Neural progenitor cell (in vitro differentiated cells): ENCODE measurements around the gene CCDC7. TPM values are rescaled to one million over a fixed set of nuclear protein-coding genes. Genes with fewer than 3 reads are reported as not detected.
"Not testable (repeated sequence)": the region's sequence is repeated elsewhere in the genome, so short reads cannot be mapped to it uniquely, and the experiment has no call there.

ENCODE experiments used
- DNase-seq: peaks from one replicate; pipeline ENCODE4 v3.0.0-alpha.2; 2016; ENCODE audit warnings: low spot score
- H2AFZ ChIP-seq: fragments of 200-600 bp; sonication (generic); replicated peaks from 2 replicates; pipeline ENCODE4 v1.6.1; 2016; ENCODE audit warnings: antibody characterized with exemption
- H3F3A ChIP-seq: fragments of 200-600 bp; sonication (generic); 2 replicates; pipeline ENCODE4 v1.6.1; 2016; ENCODE audit warnings: antibody characterized with exemption, low read depth
- H3K27ac ChIP-seq: fragments of 200-600 bp; sonication (generic); 2 replicates; pipeline ENCODE4 v1.5.1; 2016; ENCODE audit warnings: mild to moderate bottlenecking
- H3K27me3 ChIP-seq: fragments of 200-600 bp; sonication (generic); 2 replicates; pipeline ENCODE4 v1.6.1; 2016; ENCODE audit warnings: mild to moderate bottlenecking, moderate library complexity
- H3K36me3 ChIP-seq: fragments of 200-600 bp; sonication (generic); 2 replicates; pipeline ENCODE4 v1.5.1; 2016
- H3K4me1 ChIP-seq: fragments of 200-600 bp; sonication (generic); 2 replicates; pipeline ENCODE4 v1.6.1; 2016; ENCODE audit warnings: mixed run types
- H3K4me2 ChIP-seq: fragments of 200-600 bp; sonication (generic); 2 replicates; pipeline ENCODE4 v1.6.1; 2016
- H3K4me3 ChIP-seq: fragments of 200-600 bp; sonication (generic); 2 replicates; pipeline ENCODE4 v1.5.1; 2016
- H3K79me2 ChIP-seq: fragments of 200-600 bp; sonication (generic); 2 replicates; pipeline ENCODE4 v1.6.1; 2016; ENCODE audit warnings: low read depth
- H3K9ac ChIP-seq: fragments of 200-600 bp; sonication (generic); 2 replicates; pipeline ENCODE4 v1.6.1; 2016
- H3K9me3 ChIP-seq: fragments of 200-600 bp; sonication (generic); 2 replicates; pipeline ENCODE4 v1.5.1; 2016; ENCODE audit warnings: low read depth
- H4K20me1 ChIP-seq: fragments of 200-600 bp; sonication (generic); 2 replicates; pipeline ENCODE4 v1.6.1; 2016; ENCODE audit warnings: low read depth
- H3K27ac Mint-ChIP-seq: 3 replicates; pipeline ENCODE4 v1.8.0; 2021; ENCODE audit warnings: mixed read lengths
- H3K27me3 Mint-ChIP-seq: 2 replicates; pipeline ENCODE4 v1.8.0; 2022; ENCODE audit warnings: low read depth, mild to moderate bottlenecking, inconsistent platforms, moderate library complexity, mixed read lengths; ENCODE audit not compliant: insufficient read depth
- H3K36me3 Mint-ChIP-seq: 3 replicates; pipeline ENCODE4 v1.8.0; 2021; ENCODE audit warnings: mixed read lengths
- H3K4me1 Mint-ChIP-seq: 3 replicates; pipeline ENCODE4 v1.8.0; 2021; ENCODE audit warnings: mixed read lengths
- H3K4me3 Mint-ChIP-seq: 3 replicates; pipeline ENCODE4 v1.8.0; 2021; ENCODE audit warnings: mild to moderate bottlenecking, moderate library complexity, mixed read lengths
- H3K9me3 Mint-ChIP-seq: 3 replicates; pipeline ENCODE4 v1.8.0; 2020; ENCODE audit warnings: mixed read lengths
- CTCF ChIP-seq: fragments of 200-600 bp; sonication (generic); IDR thresholded peaks from 2 replicates; pipeline ENCODE4 v1.5.1; 2017; ENCODE audit warnings: antibody characterized with exemption, mild to moderate bottlenecking
- EZH2 ChIP-seq: fragments of 200-600 bp; sonication (generic); IDR thresholded peaks from 2 replicates; pipeline ENCODE4 v1.6.1; 2017; ENCODE audit warnings: antibody characterized with exemption, mild to moderate bottlenecking, moderate library complexity
- EZH2phosphoT487 ChIP-seq: fragments of 200-600 bp; sonication (generic); IDR thresholded peaks from 2 replicates; pipeline ENCODE4 v1.6.1; 2017; ENCODE audit warnings: antibody characterized with exemption
- total RNA-seq: library from RNA; depleted of rRNA; stranded (reverse); fragments of >200 nt; gene quantifications from 2 replicates; pipeline ENCODE4 v1.2.3, GENCODE V29; 2015; ENCODE audit warnings: low replicate concordance

CCDC7 gene
- total RNA-seq, 1 donor from 2014 or later: 6.9 TPM

GRCh38 chr10:32501906-32502305 lies 56.0 kb downstream of the CCDC7 start:
- no peaks in the 10 kb centered on the region for H3K79me2 ChIP-seq
- Mint-ChIP-seq H3K4me1 (no peaks in the 10 kb centered on the region), H3K4me3 (no peak overlapping the region), H3K9me3 (peaks cover 39% of the 10 kb centered on the region), H3K27me3 (no peaks in the 10 kb centered on the region), H3K36me3 (peaks cover 14% of the 10 kb centered on the region), H3K27ac (no peak overlapping the region)
- TF ChIP-seq EZH2phosphoT487 (no peak), EZH2 (no peak), CTCF (no peak)
- no peaks in the 10 kb centered on the region for H3F3A ChIP-seq
- no peaks in the 10 kb centered on the region for H3K9me3 ChIP-seq
- H3K4me3 ChIP-seq: no peak overlapping the region
- H2AFZ ChIP-seq: no peak overlapping the region
- H3K36me3 ChIP-seq: no peaks in the 10 kb centered on the region
- H3K27me3 ChIP-seq: no peaks in the 10 kb centered on the region
- H3K27ac ChIP-seq: no peak overlapping the region
- no peak overlapping the region for H3K9ac ChIP-seq
- H3K4me2 ChIP-seq: no peak overlapping the region
- DNase-seq: no peak
- H3K4me1 ChIP-seq: no peaks in the 10 kb centered on the region
- no peaks in the 10 kb centered on the region for H4K20me1 ChIP-seq

- not testable (repeated sequence) for H3K9me3 ChIP-seq, H3K27me3 Mint-ChIP-seq, H3K4me1 ChIP-seq, H3K79me2 ChIP-seq, H3K4me3 ChIP-seq, H3K4me1 Mint-ChIP-seq, H3K27ac ChIP-seq, H3K36me3 ChIP-seq, H3F3A ChIP-seq, H3K9ac ChIP-seq, H3K4me2 ChIP-seq, H3K27ac Mint-ChIP-seq, H3K27me3 ChIP-seq, H4K20me1 ChIP-seq, H3K4me3 Mint-ChIP-seq, H2AFZ ChIP-seq, DNase-seq
- H3K36me3 Mint-ChIP-seq: peaks cover 16% of the 10 kb centered on the region
- peaks cover 42% of the 10 kb centered on the region for H3K9me3 Mint-ChIP-seq
Measured at GRCh38 chr10:32505762-32506420, 60.0 kb downstream of the CCDC7 start.

GRCh38 chr10:32511599-32511998 lies 65.7 kb downstream of the CCDC7 start:
- no peaks in the 10 kb centered on the region for H3K79me2 ChIP-seq
- Mint-ChIP-seq H3K36me3 (peaks cover 4% of the 10 kb centered on the region), H3K4me1 (no peaks in the 10 kb centered on the region), H3K9me3 (peaks cover 16% of the 10 kb centered on the region), H3K27ac (no peak overlapping the region), H3K27me3 (peaks cover 2% of the 10 kb centered on the region), H3K4me3 (no peak overlapping the region)
- H3K36me3 ChIP-seq: no peaks in the 10 kb centered on the region
- H3K9ac ChIP-seq: no peak overlapping the region
- no peaks in the 10 kb centered on the region for H4K20me1 ChIP-seq
- H3F3A ChIP-seq: no peaks in the 10 kb centered on the region
- no peaks in the 10 kb centered on the region for H3K4me1 ChIP-seq
- no peaks in the 10 kb centered on the region for H3K27me3 ChIP-seq
- H2AFZ ChIP-seq: no peak overlapping the region
- H3K27ac ChIP-seq: no peak overlapping the region
- H3K4me3 ChIP-seq: no peak overlapping the region
- no peaks in the 10 kb centered on the region for H3K9me3 ChIP-seq
- no peak overlapping the region for H3K4me2 ChIP-seq
- no peak for DNase-seq
- TF ChIP-seq EZH2phosphoT487 (no peak), EZH2 (no peak), CTCF (no peak)

- H3K27ac ChIP-seq: no peak overlapping the region
- TF ChIP-seq EZH2phosphoT487: no peak
- no peak for TF ChIP-seq CTCF
- no peaks in the 10 kb centered on the region for H3K4me1 Mint-ChIP-seq
- H3K9me3 Mint-ChIP-seq: peaks cover 12% of the 10 kb centered on the region
- no peaks in the 10 kb centered on the region for H3F3A ChIP-seq
- H3K9me3 ChIP-seq: peaks cover 13% of the 10 kb centered on the region
- no peaks in the 10 kb centered on the region for H3K27me3 ChIP-seq
- H3K36me3 ChIP-seq: no peaks in the 10 kb centered on the region
- H3K4me2 ChIP-seq: no peak overlapping the region
- H3K79me2 ChIP-seq: no peaks in the 10 kb centered on the region
- H3K4me3 ChIP-seq: no peak overlapping the region
- no peak overlapping the region for H3K4me3 Mint-ChIP-seq
- H3K27ac Mint-ChIP-seq: no peak overlapping the region
- H3K4me1 ChIP-seq: no peaks in the 10 kb centered on the region
- no peak for DNase-seq
- H3K36me3 Mint-ChIP-seq: no peaks in the 10 kb centered on the region
- H3K27me3 Mint-ChIP-seq: peaks cover 2% of the 10 kb centered on the region
- H2AFZ ChIP-seq: no peak overlapping the region
- no peaks in the 10 kb centered on the region for H4K20me1 ChIP-seq
- no peak overlapping the region for H3K9ac ChIP-seq
Measured at GRCh38 chr10:32516567-32517495, 70.9 kb downstream of the CCDC7 start.
